ENCODE data around the gene GRM2.

The GRM2 gene

DNA sequence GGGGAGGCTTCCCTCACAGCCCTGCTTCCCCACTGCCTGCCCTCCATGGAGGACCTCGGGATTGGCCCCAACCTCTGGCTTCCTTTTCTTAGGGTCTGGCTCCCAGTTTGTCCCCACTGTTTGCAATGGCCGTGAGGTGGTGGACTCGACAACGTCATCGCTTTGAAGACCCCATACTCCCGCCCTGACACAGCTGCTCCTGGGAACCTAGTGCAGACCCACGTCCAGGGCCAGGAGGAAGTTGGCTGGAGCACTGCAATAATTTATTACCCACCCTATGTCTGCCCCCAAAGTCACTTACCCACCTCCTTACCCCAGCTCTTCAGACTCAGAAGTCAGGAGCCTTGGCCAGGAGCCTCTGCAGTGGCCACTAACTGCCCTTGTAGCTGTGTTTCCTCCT is 11.1 kb downstream of the GRM2 start:
- ChIA-PET CTCF (no interaction called here), POLR2A (ENCODE audit: low non-redundant PET) (no interaction called here)
- DNase-seq (ENCODE audit: low spot score): no peak
- TF ChIP-seq, protein P1, sequence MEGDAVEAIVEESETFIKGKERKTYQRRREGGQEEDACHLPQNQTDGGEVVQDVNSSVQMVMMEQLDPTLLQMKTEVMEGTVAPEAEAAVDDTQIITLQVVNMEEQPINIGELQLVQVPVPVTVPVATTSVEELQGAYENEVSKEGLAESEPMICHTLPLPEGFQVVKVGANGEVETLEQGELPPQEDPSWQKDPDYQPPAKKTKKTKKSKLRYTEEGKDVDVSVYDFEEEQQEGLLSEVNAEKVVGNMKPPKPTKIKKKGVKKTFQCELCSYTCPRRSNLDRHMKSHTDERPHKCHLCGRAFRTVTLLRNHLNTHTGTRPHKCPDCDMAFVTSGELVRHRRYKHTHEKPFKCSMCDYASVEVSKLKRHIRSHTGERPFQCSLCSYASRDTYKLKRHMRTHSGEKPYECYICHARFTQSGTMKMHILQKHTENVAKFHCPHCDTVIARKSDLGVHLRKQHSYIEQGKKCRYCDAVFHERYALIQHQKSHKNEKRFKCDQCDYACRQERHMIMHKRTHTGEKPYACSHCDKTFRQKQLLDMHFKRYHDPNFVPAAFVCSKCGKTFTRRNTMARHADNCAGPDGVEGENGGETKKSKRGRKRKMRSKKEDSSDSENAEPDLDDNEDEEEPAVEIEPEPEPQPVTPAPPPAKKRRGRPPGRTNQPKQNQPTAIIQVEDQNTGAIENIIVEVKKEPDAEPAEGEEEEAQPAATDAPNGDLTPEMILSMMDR (conservative IDR thresholded peaks at IDR 0.05; ENCODE audit: low read depth): no peak
- no peak overlapping the region for H3K27ac ChIP-seq

DNA sequence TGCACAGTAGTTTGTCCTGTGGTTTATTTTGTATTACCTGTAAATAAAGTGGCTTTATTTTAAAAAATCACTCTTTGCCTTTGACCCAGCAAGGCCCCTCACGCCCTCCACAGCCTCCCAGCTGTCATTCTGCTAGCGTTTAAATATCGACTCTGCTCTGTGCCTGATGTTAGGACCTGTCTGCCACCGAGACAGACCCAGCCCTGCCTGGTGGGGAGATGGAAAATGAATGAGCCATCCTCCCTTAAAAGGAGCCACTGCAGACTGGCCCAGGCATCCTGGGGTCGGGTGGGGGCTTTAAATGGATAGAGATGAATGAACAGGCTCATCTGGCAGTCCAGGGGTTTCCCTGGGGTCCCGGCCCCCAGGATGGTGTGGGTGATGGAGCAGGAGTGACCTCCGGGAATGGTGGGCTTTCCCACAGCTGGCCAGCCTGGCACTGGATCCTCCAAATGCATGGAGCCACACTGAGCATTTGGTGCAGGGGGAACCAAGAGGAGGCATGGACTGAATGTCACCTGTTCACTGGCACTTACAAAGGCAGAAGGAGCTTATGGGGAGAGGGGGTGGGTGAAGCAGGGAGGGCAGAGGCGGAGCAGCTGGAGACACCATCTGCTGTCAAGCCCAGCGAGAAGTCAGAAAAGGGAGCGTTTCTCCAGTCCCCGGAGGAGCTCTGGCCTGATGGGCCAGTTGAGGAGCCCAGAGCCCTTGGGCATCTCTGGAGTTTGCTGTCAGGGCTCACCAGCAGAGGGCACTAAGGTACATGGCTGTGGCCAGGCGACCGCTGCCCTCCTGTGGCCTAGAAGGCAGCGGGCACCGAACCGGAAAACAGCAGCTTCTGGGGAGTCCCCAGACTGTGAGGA is 11.9 kb downstream of the GRM2 start:
- DNase-seq (ENCODE audit: low spot score): peak; percentile 28
- TF ChIP-seq, protein P1 (conservative IDR thresholded peaks at IDR 0.05; ENCODE audit: low read depth): peak; percentile 61
- ChIA-PET POLR2A (ENCODE audit: low non-redundant PET) (no interaction called here), CTCF (interaction anchor here (0.5 to 1.2 kb wide), 9 partner anchors 8 to 1037 kb away, joined by 3 to 9 read pairs (median 3); no protein-coding TSS in a partner anchor)
- no peak overlapping the region for H3K27ac ChIP-seq

DNA sequence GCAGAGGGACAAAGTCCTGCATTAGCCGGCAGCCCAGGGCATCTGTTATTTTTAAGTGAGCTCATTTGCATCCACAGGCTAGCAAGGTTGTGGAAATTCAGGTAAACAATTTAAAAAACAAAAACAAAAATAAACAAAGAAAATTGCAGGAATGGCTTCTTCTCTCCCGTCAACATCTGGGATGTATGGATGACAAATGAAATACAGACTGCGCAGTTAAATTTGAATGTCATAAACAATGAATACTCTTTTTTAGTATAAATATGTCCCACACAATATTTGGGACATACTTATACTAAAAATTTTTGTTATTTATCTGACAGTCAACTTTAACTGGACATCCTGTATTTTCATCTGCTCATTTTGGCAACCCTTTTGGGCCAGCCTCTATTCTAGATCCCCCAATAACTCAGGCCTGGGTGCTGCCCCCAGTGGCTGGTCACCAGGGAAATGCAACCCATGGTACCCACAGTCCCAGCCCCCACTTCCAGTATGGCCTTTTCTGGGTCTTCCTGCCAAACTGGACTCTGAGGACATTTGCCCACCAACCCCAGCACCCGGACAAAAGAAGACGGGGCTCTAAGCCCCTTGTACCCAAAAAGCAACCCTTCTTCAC is 12.7 kb downstream of the GRM2 start:
- POLR2A ChIA-PET (ENCODE audit: low non-redundant PET): no interaction called here
- DNase-seq (ENCODE audit: low spot score): no peak
- H3K27ac ChIP-seq: no peak overlapping the region
- CTCF ChIA-PET: interaction anchor here (0.5 to 1.2 kb wide), 8 partner anchors 8 to 1038 kb away, joined by 3 to 9 read pairs (median 3); no protein-coding TSS in a partner anchor
- TF ChIP-seq, protein P1 (conservative IDR thresholded peaks at IDR 0.05; ENCODE audit: low read depth): 0 out of 2 replicates have a peak, but pooled peaks have one; percentile 28

DNA sequence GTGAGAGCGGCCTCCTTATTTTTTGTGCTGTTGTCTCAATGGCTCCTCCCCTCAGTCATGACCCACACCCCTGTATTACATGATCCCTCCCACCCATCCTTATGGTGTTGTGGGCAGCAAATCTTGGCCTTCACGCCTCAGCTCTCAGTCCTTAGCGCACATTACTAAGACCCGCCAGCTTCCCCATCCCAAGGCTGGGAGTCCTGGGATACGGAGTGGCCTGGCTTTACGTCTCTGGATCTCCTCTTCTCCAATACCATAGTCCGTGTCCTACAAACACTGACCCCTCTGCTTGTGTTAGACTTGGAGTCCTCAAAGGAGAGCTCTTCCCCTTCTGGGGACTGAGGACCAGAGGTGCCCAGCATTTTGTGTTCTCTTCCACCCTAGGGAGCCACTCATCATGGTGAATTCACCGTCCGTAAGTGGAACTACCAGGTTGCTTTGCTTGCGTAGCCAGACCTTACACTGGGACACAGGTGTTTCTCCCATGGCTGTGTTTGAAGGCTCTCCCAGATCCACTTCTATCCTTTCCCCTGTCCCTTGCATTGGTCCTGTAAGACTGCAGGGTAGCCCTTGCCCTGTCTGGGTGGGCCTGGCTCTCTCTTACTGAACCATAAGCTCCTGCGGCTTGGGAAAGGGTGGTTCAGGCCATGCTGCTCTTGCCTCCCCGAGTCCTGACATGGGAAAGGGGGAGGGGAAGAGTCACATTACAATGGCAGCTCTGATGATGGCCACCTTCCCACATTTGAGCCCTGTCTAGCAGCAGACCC is 13.6 kb downstream of the GRM2 start:
- TF ChIP-seq, protein P1 (conservative IDR thresholded peaks at IDR 0.05; ENCODE audit: low read depth): no peak
- POLR2A ChIA-PET (ENCODE audit: low non-redundant PET): no interaction called here
- no peak for DNase-seq (ENCODE audit: low spot score)
- no peak overlapping the region for H3K27ac ChIP-seq
- CTCF ChIA-PET: no interaction called here

DNA sequence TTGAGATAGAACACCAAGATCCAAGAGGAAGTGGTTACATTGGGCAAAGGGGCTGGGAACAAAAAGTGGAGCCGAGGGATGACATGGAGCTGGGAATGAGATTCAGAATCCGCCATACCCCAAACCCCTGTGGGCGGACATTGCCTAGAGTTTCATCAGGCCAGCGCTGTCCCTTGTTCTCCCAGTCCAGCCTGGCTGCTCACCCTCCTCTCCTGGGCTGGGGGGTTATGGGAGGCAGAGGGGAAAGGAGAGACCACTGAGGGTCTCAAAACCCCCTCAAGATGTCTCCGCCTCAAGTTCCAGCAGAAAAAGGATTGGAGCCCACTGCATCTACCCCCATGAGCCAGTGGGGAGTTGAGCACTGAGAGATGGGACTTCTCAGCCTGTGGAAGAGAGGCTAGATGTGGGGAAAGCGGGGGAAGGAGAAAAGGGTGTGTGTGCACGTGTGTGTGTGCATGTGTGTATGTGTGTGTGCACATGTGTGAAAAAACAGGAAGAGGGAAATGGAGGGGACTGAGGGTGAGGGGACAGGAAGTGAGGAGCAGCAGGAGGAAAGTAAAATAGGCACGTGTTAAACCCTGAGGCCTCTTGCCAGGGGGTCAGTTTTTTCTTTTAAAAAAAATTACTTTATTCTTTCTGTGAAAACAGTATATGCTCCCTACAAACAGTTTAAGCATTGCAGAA is 14.3 kb downstream of the GRM2 start:
- TF ChIP-seq, protein P1 (conservative IDR thresholded peaks at IDR 0.05; ENCODE audit: low read depth): no peak
- no peak overlapping the region for H3K27ac ChIP-seq
- no peak for DNase-seq (ENCODE audit: low spot score)
- ChIA-PET POLR2A (ENCODE audit: low non-redundant PET) (no interaction called here), CTCF (no interaction called here)

DNA sequence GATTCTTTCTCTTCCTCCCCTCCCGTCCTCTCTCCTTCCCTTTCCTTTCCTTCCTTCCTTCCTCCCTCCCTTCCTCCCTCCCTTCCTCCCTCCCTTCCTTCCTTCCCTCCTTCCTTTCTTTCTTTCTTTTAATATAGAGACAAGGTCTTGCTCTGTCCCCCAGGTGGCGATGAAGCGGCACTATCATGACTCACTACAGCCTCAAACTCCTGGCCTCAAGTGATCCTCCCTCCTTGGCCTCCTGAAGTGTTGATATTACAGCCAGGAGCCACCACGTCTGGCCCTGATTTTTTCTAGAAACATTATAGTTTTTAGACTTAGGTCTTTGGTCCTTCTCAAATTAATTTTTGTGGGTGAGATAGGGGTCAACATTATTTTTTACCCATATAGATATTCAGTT is 15.5 kb downstream of the GRM2 start:
- DNase-seq (ENCODE audit: low spot score): no peak
- TF ChIP-seq, protein P1 (conservative IDR thresholded peaks at IDR 0.05; ENCODE audit: low read depth): no peak
- CTCF ChIA-PET: no interaction called here
- no peak overlapping the region for H3K27ac ChIP-seq
- POLR2A ChIA-PET (ENCODE audit: low non-redundant PET): no interaction called here
